ENCODE measurements around the gene DYNC1H1.
A peak's percentile ranks its signal among the peaks of the same experiment; 100 is the strongest.

DYNC1H1 gene

GRCh38 chr14:101964297-101965180 lies at the start of gene DYNC1H1:
TSS of gene DYNC1H1 (plus strand) at chr14:101964573. CDS start at chr14:101964692, 119 bp downstream.
- peak; percentile 97 for DNase-seq (ENCODE audit: low spot score)
- TF ChIP-seq, protein P1, sequence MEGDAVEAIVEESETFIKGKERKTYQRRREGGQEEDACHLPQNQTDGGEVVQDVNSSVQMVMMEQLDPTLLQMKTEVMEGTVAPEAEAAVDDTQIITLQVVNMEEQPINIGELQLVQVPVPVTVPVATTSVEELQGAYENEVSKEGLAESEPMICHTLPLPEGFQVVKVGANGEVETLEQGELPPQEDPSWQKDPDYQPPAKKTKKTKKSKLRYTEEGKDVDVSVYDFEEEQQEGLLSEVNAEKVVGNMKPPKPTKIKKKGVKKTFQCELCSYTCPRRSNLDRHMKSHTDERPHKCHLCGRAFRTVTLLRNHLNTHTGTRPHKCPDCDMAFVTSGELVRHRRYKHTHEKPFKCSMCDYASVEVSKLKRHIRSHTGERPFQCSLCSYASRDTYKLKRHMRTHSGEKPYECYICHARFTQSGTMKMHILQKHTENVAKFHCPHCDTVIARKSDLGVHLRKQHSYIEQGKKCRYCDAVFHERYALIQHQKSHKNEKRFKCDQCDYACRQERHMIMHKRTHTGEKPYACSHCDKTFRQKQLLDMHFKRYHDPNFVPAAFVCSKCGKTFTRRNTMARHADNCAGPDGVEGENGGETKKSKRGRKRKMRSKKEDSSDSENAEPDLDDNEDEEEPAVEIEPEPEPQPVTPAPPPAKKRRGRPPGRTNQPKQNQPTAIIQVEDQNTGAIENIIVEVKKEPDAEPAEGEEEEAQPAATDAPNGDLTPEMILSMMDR (IDR thresholded peaks at IDR 0.05; ENCODE audit: extremely low read depth, missing control alignments), result no peak

GRCh38 chr14:101915871-101916815 lies 48.2 kb upstream of the DYNC1H1 start:
- TF ChIP-seq, protein P1 (IDR thresholded peaks at IDR 0.05; ENCODE audit: extremely low read depth, missing control alignments), result no peak

DNA sequence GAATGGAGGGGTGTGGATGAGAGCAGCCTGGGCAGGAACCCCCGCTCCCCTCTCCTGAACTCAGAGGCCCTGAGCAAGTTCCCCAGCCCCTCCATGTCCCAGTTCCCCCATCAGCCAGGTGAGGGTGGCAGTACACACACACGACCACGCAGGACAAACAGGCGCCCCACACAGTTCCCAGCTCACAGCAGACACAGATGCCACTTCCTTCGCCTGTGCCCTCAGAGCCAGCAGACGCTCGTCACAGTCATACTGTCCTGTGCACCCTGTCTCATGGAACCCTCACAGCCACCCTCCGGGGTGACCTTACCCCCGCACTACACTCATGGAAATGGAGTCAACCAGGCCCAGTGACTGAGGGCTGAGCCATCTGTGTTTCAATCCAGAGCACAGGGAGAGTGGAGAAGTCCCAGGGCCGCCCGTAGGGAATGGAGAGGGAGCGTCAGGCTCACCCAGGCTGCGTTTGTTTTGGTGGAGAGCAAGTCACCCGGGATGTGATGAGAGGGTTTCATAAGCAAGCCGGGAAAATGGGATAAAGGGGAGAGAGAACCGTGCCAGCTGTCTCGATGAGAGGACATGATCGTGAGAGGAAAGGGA lies 47.5 kb upstream of the DYNC1H1 start:
- TF ChIP-seq, protein P1 (IDR thresholded peaks at IDR 0.05; ENCODE audit: extremely low read depth, missing control alignments), result no peak
- DNase-seq (ENCODE audit: low spot score), result no peak

More at GRCh38 chr14:101915871-101916815, 48.2 kb upstream of the DYNC1H1 start:
- no peak for DNase-seq (ENCODE audit: low spot score)

- TF ChIP-seq, protein P1 (IDR thresholded peaks at IDR 0.05; ENCODE audit: extremely low read depth, missing control alignments), result no peak
- DNase-seq (ENCODE audit: low spot score), result no peak
These were observed 46.9 kb upstream of the DYNC1H1 start for GRCh38 chr14:101917413-101918017.

- DNase-seq (ENCODE audit: low spot score), result no peak
- TF ChIP-seq, protein P1 (IDR thresholded peaks at IDR 0.05; ENCODE audit: extremely low read depth, missing control alignments), result no peak
These were observed 46.0 kb upstream of the DYNC1H1 start for GRCh38 chr14:101918065-101918989.

GRCh38 chr14:101920271-101920670 lies 44.1 kb upstream of the DYNC1H1 start:
- DNase-seq (ENCODE audit: low spot score), result no peak
- TF ChIP-seq, protein P1 (IDR thresholded peaks at IDR 0.05; ENCODE audit: extremely low read depth, missing control alignments), result no peak

Measured in GM20000 (cell line).